HCT116 (cell line): ENCODE results near the gene C8A. TPM values are rescaled to one million over a fixed set of nuclear protein-coding genes. Genes with fewer than 3 reads are reported as not detected.

ENCODE experiments used
- ATAC-seq: fragments of 200-7000 bp; cut with Tn5 transposase; 2 replicates; pipeline ENCODE4 v1.9.1; 2020; ENCODE audit warnings: mild to moderate bottlenecking, moderate library complexity
- BruUV-seq: library from RNA; stranded (reverse); fragments of 400-500 nt; replicated peaks from 2 replicates; lab custom pipeline; 2021; lab: Mats Ljungman, UMichigan
- CTCF ChIA-PET: fragments of 300-600 bp; sonication (Branson Sonifier 250); formaldehyde crosslinking; loops from one replicate; lab custom pipeline; 2021; ENCODE audit warnings: antibody characterized with exemption; lab: Charles Lee
- POLR2A ChIA-PET: fragments of 300-600, 350-600 bp; sonication (Branson Sonifier 250); formaldehyde crosslinking; loops from one replicate; lab custom pipeline; 2021; ENCODE audit warnings: antibody characterized with exemption; lab: Charles Lee
- RAD21 ChIA-PET, 2 experiments: fragments of 300-600 bp; sonication (Branson Sonifier 250); formaldehyde crosslinking; loops; one replicate each; lab custom pipeline; 2023; ENCODE audit warnings: low total read pairs in 2 of 2; ENCODE audit not compliant: uncharacterized antibody in 2 of 2, unreplicated experiment in 2 of 2, low non-redundant PET in 1 of 2; lab: Charles Lee
- DNase-seq: peaks from one replicate; pipeline ENCODE4 v3.0.0-alpha.2; 2010; ENCODE audit warnings: low read depth, low spot score
- H2AFZ ChIP-seq: fragments of 200-600 bp; shearing (Covaris generic), sonication (generic); 2 replicates; pipeline ENCODE4 v1.6.1; 2017; ENCODE audit warnings: low read depth, mixed run types, mixed read lengths, antibody characterized with exemption, low read length; ENCODE audit not compliant: poor library complexity, severe bottlenecking
- H3K27ac ChIP-seq: 2 replicates; pipeline ENCODE4 v1.5.1; 2012; ENCODE audit warnings: low read depth, low read length
- H3K27me3 ChIP-seq: fragments of 200-600 bp; sonication (generic); 2 replicates; pipeline ENCODE4 v1.6.1; 2016; ENCODE audit warnings: mixed run types, low read length, mixed read lengths; ENCODE audit not compliant: insufficient read depth
- H3K36me3 ChIP-seq, 2 experiments: fragments of 200-500 bp in 1 of 2; fragments of 200-600 bp in 1 of 2; sonication (Bioruptor generic) in 1 of 2; sonication (generic) in 1 of 2; 2 replicates each; pipeline versions ENCODE4 v1.5.1 to v1.6.1; 2014 to 2016; ENCODE audit warnings: low read length in 2 of 2, inconsistent platforms in 1 of 2, mixed read lengths in 1 of 2, mixed run types in 1 of 2; ENCODE audit not compliant: insufficient read depth in 2 of 2, control insufficient read depth in 1 of 2
- H3K4me1 ChIP-seq, 2 experiments: fragments of 200-600 bp in 1 of 2; sonication (generic) in 1 of 2; 2 replicates each; pipeline versions ENCODE4 v1.5.1 to v1.6.1; 2012 to 2017; ENCODE audit warnings: low read length in 2 of 2, inconsistent platforms in 1 of 2, mild to moderate bottlenecking in 1 of 2, mixed read lengths in 1 of 2, mixed run types in 1 of 2, moderate library complexity in 1 of 2; ENCODE audit not compliant: insufficient read depth in 2 of 2, control insufficient read depth in 1 of 2
- H3K4me2 ChIP-seq: fragments of 200-600 bp; sonication (generic); 2 replicates; pipeline ENCODE4 v1.6.1; 2017; ENCODE audit warnings: mixed run types, low read length, mixed read lengths
- H3K4me3 ChIP-seq, 2 experiments: fragments of 200-600 bp in 1 of 2; sonication (generic) in 1 of 2; replicated peaks in 1 of 2; 2 replicates each; pipeline ENCODE4 v1.5.1; 2011 to 2016; ENCODE audit warnings: low read length in 2 of 2, control low read depth in 1 of 2, low read depth in 1 of 2, mild to moderate bottlenecking in 1 of 2, mixed read lengths in 1 of 2, mixed run types in 1 of 2
- H3K79me2 ChIP-seq: fragments of 200-600 bp; sonication (generic); 2 replicates; pipeline ENCODE4 v1.6.1; 2017; ENCODE audit warnings: mild to moderate bottlenecking, mixed run types, low read length, moderate library complexity, mixed read lengths; ENCODE audit not compliant: insufficient read depth
- H3K9ac ChIP-seq: fragments of 200-600 bp; sonication (generic); 2 replicates; pipeline ENCODE4 v1.6.1; 2016; ENCODE audit warnings: low read length, mixed read lengths
- H3K9me2 ChIP-seq: fragments of 200-600 bp; sonication (generic), shearing (Covaris generic); 2 replicates; pipeline ENCODE4 v1.6.1; 2017; ENCODE audit warnings: mixed run types, mild to moderate bottlenecking, moderate library complexity; ENCODE audit not compliant: insufficient read depth
- H3K9me3 ChIP-seq, 2 experiments: fragments of 200-500 bp in 1 of 2; fragments of 200-600 bp in 1 of 2; sonication (Bioruptor generic) in 1 of 2; sonication (generic) in 1 of 2; 2 replicates each; pipeline ENCODE4 v1.6.1; 2014 to 2017; ENCODE audit warnings: low read length in 2 of 2, mixed read lengths in 2 of 2, inconsistent platforms in 1 of 2, low read depth in 1 of 2, mild to moderate bottlenecking in 1 of 2, mixed run types in 1 of 2, moderate library complexity in 1 of 2; ENCODE audit not compliant: control insufficient read depth in 1 of 2, insufficient read depth in 1 of 2
- H4K20me1 ChIP-seq: fragments of 200-600 bp; sonication (generic), shearing (Covaris generic); 2 replicates; pipeline ENCODE4 v1.6.1; 2017; ENCODE audit warnings: mixed run types, mild to moderate bottlenecking, moderate library complexity; ENCODE audit not compliant: insufficient read depth
- ATF3 ChIP-seq: IDR thresholded peaks from 2 replicates; pipeline ENCODE4 v1.6.1; 2012
- CEBPB ChIP-seq: IDR thresholded peaks from 2 replicates; pipeline ENCODE4 v1.6.1; 2012; ENCODE audit warnings: low read depth
- EGR1 ChIP-seq: IDR thresholded peaks from 2 replicates; pipeline ENCODE4 v1.6.1; 2012; ENCODE audit warnings: low read depth
- ELF1 ChIP-seq: IDR thresholded peaks from 2 replicates; pipeline ENCODE4 v1.6.1; 2012; ENCODE audit warnings: low read depth, borderline replicate concordance
- EZH2phosphoT487 ChIP-seq: fragments of 200-600 bp; IDR thresholded peaks from 2 replicates; pipeline ENCODE4 v1.6.1; 2018; ENCODE audit warnings: antibody characterized with exemption, borderline replicate concordance
- FOSL1 ChIP-seq: IDR thresholded peaks from 2 replicates; pipeline ENCODE4 v1.6.1; 2012; ENCODE audit warnings: low read depth
- POLR2AphosphoS5 ChIP-seq: IDR thresholded peaks from 2 replicates; pipeline ENCODE4 v1.6.1; 2011; ENCODE audit warnings: mild to moderate bottlenecking, low read depth, low read length, moderate library complexity
- RAD21 ChIP-seq: IDR thresholded peaks from 2 replicates; pipeline ENCODE4 v1.6.1; 2012; ENCODE audit warnings: low read depth, mild to moderate bottlenecking
- REST ChIP-seq: IDR thresholded peaks from 2 replicates; pipeline ENCODE4 v1.6.1; 2012; ENCODE audit warnings: low read depth
- SIN3A ChIP-seq: IDR thresholded peaks from 2 replicates; pipeline ENCODE4 v1.6.1; 2012; ENCODE audit warnings: low read depth
- SRF ChIP-seq: IDR thresholded peaks from 2 replicates; pipeline ENCODE4 v1.6.1; 2012; ENCODE audit warnings: low read depth
- TCF7L2 ChIP-seq: IDR thresholded peaks from 2 replicates; pipeline ENCODE4 v1.7.0; 2011; ENCODE audit warnings: borderline replicate concordance, inconsistent platforms; ENCODE audit not compliant: insufficient read depth, insufficient read length; ENCODE audit errors: extremely low read depth
- YY1 ChIP-seq: IDR thresholded peaks from 2 replicates; pipeline ENCODE4 v1.6.1; 2011; ENCODE audit warnings: low read length, low read depth, moderate library complexity, mild to moderate bottlenecking; ENCODE audit not compliant: insufficient replicate concordance; ENCODE audit errors: extremely low read depth
- ZBTB33 ChIP-seq: IDR thresholded peaks from 2 replicates; pipeline ENCODE4 v1.6.1; 2011; ENCODE audit warnings: mild to moderate bottlenecking, low read length, moderate library complexity; ENCODE audit not compliant: insufficient replicate concordance; ENCODE audit errors: extremely low read depth
- ZNF274 ChIP-seq: fragments of 200-500 bp; sonication (Bioruptor generic); IDR thresholded peaks from 2 replicates; pipeline ENCODE4 v1.6.1; 2014; ENCODE audit warnings: mild to moderate bottlenecking, low read depth, low read length, inconsistent platforms
- intact Hi-C: fragments of 100-400 bp; cut with micrococcal nuclease; formaldehyde crosslinking; loops from 2 replicates; pipeline ENCODE4 v1.10.0; 2022
- total RNA-seq: library from RNA; stranded (reverse); gene quantifications from one replicate; pipeline ENCODE4 v1.2.1, GENCODE V29; 2021; ENCODE audit not compliant: unreplicated experiment
- TF ChIP-seq, protein P1 (sequence below): IDR thresholded peaks from 2 replicates; pipeline ENCODE4 v1.6.1; 2012
- TF ChIP-seq, protein P2 (sequence below), 3 experiments: fragments of 200-600 bp in 1 of 3; sonication (generic) in 1 of 3; IDR thresholded peaks in 2 of 3; conservative IDR thresholded peaks in 1 of 3; 2 replicates each; pipeline ENCODE4 v1.5.1; 2012 to 2017; ENCODE audit warnings: low read depth in 2 of 3, low read length in 2 of 3, antibody characterized with exemption in 1 of 3, borderline replicate concordance in 1 of 3, control low read depth in 1 of 3, mild to moderate bottlenecking in 1 of 3, mixed read lengths in 1 of 3, mixed run types in 1 of 3, moderate library complexity in 1 of 3; ENCODE audit not compliant: insufficient read depth in 1 of 3

Gene C8A
- total RNA-seq, 1 experiment from 2014 or later = 0.10 TPM

DNA sequence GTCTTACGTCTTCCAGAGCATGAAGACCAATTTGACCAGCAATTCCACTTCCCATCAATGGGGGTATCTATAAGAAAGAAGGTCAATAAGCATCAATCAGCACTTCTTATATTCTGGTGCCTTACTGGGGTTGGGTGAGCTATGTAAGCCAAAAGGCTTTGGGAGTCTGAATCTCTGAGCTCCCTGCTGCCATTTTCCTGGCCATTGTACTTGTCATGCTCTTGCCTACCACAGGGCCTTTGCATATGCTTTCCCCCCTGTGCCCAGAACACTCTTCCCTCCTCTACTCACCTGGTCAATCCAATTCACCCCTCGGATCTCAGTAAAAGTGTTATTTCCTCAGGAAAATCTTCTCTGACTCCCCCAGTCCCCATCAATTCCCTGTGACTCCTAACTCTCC lies 74.9 kb downstream of the C8A start:
- no peaks in the 10 kb centered on the region for H3K4me1 ChIP-seq
- no peaks in the 10 kb centered on the region for H4K20me1 ChIP-seq
- no peak overlapping the region for H3K4me3 ChIP-seq
- no peak for TF ChIP-seq EZH2phosphoT487
- TF ChIP-seq CEBPB = no peak
- no peak for TF ChIP-seq POLR2AphosphoS5
- no peak for TF ChIP-seq ATF3
- TF ChIP-seq FOSL1 = no peak
- no peak for TF ChIP-seq REST
- no peak for TF ChIP-seq ZBTB33
- no peak for TF ChIP-seq SRF
- no peak for TF ChIP-seq SIN3A
- no peak for TF ChIP-seq EGR1
- no peak for TF ChIP-seq ELF1
- TF ChIP-seq TCF7L2 = no peak
- TF ChIP-seq ZNF274 = no peak
- TF ChIP-seq RAD21 = no peak
- TF ChIP-seq, protein P1, sequence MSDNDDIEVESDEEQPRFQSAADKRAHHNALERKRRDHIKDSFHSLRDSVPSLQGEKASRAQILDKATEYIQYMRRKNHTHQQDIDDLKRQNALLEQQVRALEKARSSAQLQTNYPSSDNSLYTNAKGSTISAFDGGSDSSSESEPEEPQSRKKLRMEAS = no peak
- TF ChIP-seq YY1 = no peak
- TF ChIP-seq, protein P2, sequence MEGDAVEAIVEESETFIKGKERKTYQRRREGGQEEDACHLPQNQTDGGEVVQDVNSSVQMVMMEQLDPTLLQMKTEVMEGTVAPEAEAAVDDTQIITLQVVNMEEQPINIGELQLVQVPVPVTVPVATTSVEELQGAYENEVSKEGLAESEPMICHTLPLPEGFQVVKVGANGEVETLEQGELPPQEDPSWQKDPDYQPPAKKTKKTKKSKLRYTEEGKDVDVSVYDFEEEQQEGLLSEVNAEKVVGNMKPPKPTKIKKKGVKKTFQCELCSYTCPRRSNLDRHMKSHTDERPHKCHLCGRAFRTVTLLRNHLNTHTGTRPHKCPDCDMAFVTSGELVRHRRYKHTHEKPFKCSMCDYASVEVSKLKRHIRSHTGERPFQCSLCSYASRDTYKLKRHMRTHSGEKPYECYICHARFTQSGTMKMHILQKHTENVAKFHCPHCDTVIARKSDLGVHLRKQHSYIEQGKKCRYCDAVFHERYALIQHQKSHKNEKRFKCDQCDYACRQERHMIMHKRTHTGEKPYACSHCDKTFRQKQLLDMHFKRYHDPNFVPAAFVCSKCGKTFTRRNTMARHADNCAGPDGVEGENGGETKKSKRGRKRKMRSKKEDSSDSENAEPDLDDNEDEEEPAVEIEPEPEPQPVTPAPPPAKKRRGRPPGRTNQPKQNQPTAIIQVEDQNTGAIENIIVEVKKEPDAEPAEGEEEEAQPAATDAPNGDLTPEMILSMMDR (IDR thresholded peaks at IDR 0.05 in 2 of 3, conservative IDR thresholded peaks at IDR 0.05 in 1 of 3; ENCODE audit: borderline replicate concordance in 1 of 3, insufficient read depth in 1 of 3, low read depth in 2 of 3, low read length in 2 of 3) = no peak
- DNase-seq = no peak
- ATAC-seq = no peak
- no TSS peak for BruUV-seq
- no peak overlapping the region for H2AFZ ChIP-seq
- H3K9me3 ChIP-seq = no peaks in the 10 kb centered on the region
- intact Hi-C loops = no loop called here
- no peaks in the 10 kb centered on the region; the same call in none of the 2 replicates for H3K27me3 ChIP-seq
- no peaks in the 10 kb centered on the region for H3K9me2 ChIP-seq
- no peak overlapping the region for H3K4me2 ChIP-seq
- POLR2A ChIA-PET = no interaction called here
- CTCF ChIA-PET = no interaction called here
- no peak overlapping the region for H3K27ac ChIP-seq
- RAD21 ChIA-PET = no interaction called here
- H3K36me3 ChIP-seq = no peaks in the 10 kb centered on the region
- H3K79me2 ChIP-seq = no peaks in the 10 kb centered on the region
- H3K9ac ChIP-seq = no peak overlapping the region
